ENCODE results near the gene FLVCR2. TPM values are rescaled to one million over a fixed set of nuclear protein-coding genes. Genes with fewer than 3 reads are reported as not detected.

FLVCR2 gene
- total and polyA plus RNA-seq, 2 experiments from 2014 or later: 1.4 to 3.1 TPM

GRCh38 chr14:75553761-75554364 is 24.6 kb upstream of the FLVCR2 start:
- H3K36me3 Mint-ChIP-seq (ENCODE audit: low read depth): no peaks in the 10 kb centered on the region
- no peak overlapping the region for H3K27ac Mint-ChIP-seq
- Histone ChIP-seq H3K4me1 (ENCODE audit: insufficient read depth) (no peaks in the 10 kb centered on the region), H3K9me2 (ENCODE audit: insufficient read depth) (peaks cover 6% of the 10 kb centered on the region), H3K4me3 (no peak overlapping the region), H3K27ac (ENCODE audit: low read depth) (no peak overlapping the region), H3K36me3 (ENCODE audit: insufficient read depth) (no peaks in the 10 kb centered on the region), H3K79me2 (replicated peaks; ENCODE audit: insufficient read depth) (no peaks in the 10 kb centered on the region), H2AFZ (no peak overlapping the region), H3K27me3 (ENCODE audit: insufficient read depth) (no peaks in the 10 kb centered on the region), H3K4me2 (no peak overlapping the region), H4K20me1 (replicated peaks; ENCODE audit: insufficient read depth) (no peaks in the 10 kb centered on the region), H3F3A (replicated peaks; ENCODE audit: low read depth) (no peaks in the 10 kb centered on the region)
- H3K9me3 Mint-ChIP-seq: peaks cover 14% of the 10 kb centered on the region
- no peak overlapping the region for H3K4me3 Mint-ChIP-seq
- H3K27me3 Mint-ChIP-seq (ENCODE audit: insufficient read depth, low read depth, poor library complexity): peaks cover 1% of the 10 kb centered on the region
- H3K4me1 Mint-ChIP-seq: peaks cover 12% of the 10 kb centered on the region
- no peak for ATAC-seq
- no peak for DNase-seq (ENCODE audit: low spot score)
- no peak for TF ChIP-seq NANOG (IDR thresholded peaks at IDR 0.05; ENCODE audit: borderline replicate concordance)
- no peak for TF ChIP-seq ZNF462 (CRISPR knock-in tag; IDR thresholded peaks at IDR 0.05)
- no peak for TF ChIP-seq ETS1 (IDR thresholded peaks at IDR 0.05)
- TF ChIP-seq POLR2AphosphoS5 (IDR thresholded peaks at IDR 0.05; ENCODE audit: low read depth): no peak
- no peak for TF ChIP-seq ZNF331 (CRISPR knock-in tag; IDR thresholded peaks at IDR 0.05; ENCODE audit: low read depth)
- TF ChIP-seq JUNB (IDR thresholded peaks at IDR 0.05; ENCODE audit: unreplicated experiment): no peak
